Measurements from ENCODE around the gene ADGRE1. TPM values are rescaled to one million over a fixed set of nuclear protein-coding genes. Genes with fewer than 3 reads are reported as not detected.

The ADGRE1 gene
- total and polyA plus RNA-seq, 2 of the 4 experiments (the other 2 are of a cell fraction): not detected

DNA sequence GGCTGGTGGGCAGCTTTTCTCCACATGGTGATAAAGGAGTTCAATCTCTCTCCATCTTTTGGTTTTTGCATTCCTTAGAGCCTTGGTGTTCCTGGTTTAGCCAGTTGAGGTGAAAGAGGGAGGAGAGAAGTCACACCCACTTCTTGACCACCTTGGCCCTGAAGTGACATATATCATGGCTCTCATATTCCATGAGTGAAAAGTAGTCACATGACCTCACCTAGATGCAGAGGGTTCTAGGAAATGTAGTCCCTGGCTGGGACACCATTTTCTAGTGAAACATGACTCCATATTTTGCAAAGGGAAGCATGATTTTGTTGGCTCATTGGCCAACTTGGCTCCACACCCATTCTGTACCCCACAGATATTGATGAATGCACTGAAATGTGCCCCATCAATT is 16.1 kb downstream of the ADGRE1 start:
- intact Hi-C loops (cut with micrococcal nuclease): no loop called here
- Histone ChIP-seq H2BK120ac (ENCODE audit: low read depth, low read length) (no peak overlapping the region), H3K27me3 (ENCODE audit: control insufficient read depth, insufficient read depth, low read length) (no peaks in the 10 kb centered on the region), H3K56ac (ENCODE audit: extremely low read depth, insufficient read depth, low read length) (no peak overlapping the region), H2BK15ac (ENCODE audit: low read depth, low read length) (no peak overlapping the region), H3K14ac (replicated peaks; ENCODE audit: low read depth, low read length) (no peak overlapping the region), H3K4me2 (ENCODE audit: low read depth, low read length) (no peak overlapping the region), H3K4ac (ENCODE audit: low read depth, low read length) (no peak overlapping the region), H2BK20ac (ENCODE audit: low read depth, low read length) (no peak overlapping the region), H4K91ac (ENCODE audit: insufficient read depth, low read depth, low read length) (no peak overlapping the region), H3K36me3 (ENCODE audit: control insufficient read depth, insufficient read depth, low read length) (no peaks in the 10 kb centered on the region), H3K18ac (ENCODE audit: low read depth, low read length) (no peak overlapping the region), H3K9me3 (ENCODE audit: control insufficient read depth, insufficient read depth, low read length) (peaks cover 29% of the 10 kb centered on the region), H3K9me1 (ENCODE audit: insufficient read depth, low read length) (no peaks in the 10 kb centered on the region), H2AK5ac (ENCODE audit: low read depth, low read length) (no peak overlapping the region), H3K23ac (ENCODE audit: low read depth, low read length) (no peak overlapping the region), H4K5ac (ENCODE audit: low read depth, low read length) (no peak overlapping the region), H3K9ac (ENCODE audit: low read depth, low read length) (no peak overlapping the region), H2AFZ (replicated peaks; ENCODE audit: low read length, poor library complexity) (no peak overlapping the region), H2AK9ac (replicated peaks; ENCODE audit: low read depth, low read length, poor library complexity) (no peak overlapping the region), H3K4me1 (ENCODE audit: control insufficient read depth, insufficient read depth, low read length) (no peaks in the 10 kb centered on the region), H2BK5ac (ENCODE audit: low read depth, low read length, poor library complexity, severe bottlenecking) (no peak overlapping the region), H3K79me1 (ENCODE audit: low read depth in 1 of 2, low read length in 2 of 2) (no peaks in the 10 kb centered on the region), H3K27ac (ENCODE audit: insufficient read depth, low read length) (no peak overlapping the region), H4K8ac (ENCODE audit: low read depth in 2 of 2, low read length in 2 of 2) (no peak overlapping the region), H3K4me3 (ENCODE audit: insufficient read depth, low read depth, low read length) (no peak overlapping the region), H4K20me1 (ENCODE audit: insufficient read depth, low read length) (no peaks in the 10 kb centered on the region)
- DNase-seq (no peak), ATAC-seq (ENCODE audit: low read depth) (no peak)
- ChIA-PET POLR2A (ENCODE audit: unreplicated experiment) (no interaction called here), CTCF (no interaction called here)
- BruUV-seq (replicated peaks): no TSS peak
- TF ChIP-seq MAFK (IDR thresholded peaks at IDR 0.05; ENCODE audit: low read depth, low read length): no peak
- TF ChIP-seq BHLHE40 (IDR thresholded peaks at IDR 0.05; ENCODE audit: low read depth, low read length): no peak
- TF ChIP-seq, protein P1, sequence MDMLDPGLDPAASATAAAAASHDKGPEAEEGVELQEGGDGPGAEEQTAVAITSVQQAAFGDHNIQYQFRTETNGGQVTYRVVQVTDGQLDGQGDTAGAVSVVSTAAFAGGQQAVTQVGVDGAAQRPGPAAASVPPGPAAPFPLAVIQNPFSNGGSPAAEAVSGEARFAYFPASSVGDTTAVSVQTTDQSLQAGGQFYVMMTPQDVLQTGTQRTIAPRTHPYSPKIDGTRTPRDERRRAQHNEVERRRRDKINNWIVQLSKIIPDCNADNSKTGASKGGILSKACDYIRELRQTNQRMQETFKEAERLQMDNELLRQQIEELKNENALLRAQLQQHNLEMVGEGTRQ (IDR thresholded peaks at IDR 0.05; ENCODE audit: low read depth, low read length): no peak
- dilution Hi-C loops (cut with HindIII; ENCODE audit: low sequenced_read_pairs, unreplicated experiment): no loop called here
- in situ Hi-C loops (cut with MboI; ENCODE audit: low sequenced_read_pairs): no loop called here
